ENCODE results near the gene HDAC4. TPM values are rescaled to one million over a fixed set of nuclear protein-coding genes. Genes with fewer than 3 reads are reported as not detected.

Gene HDAC4
- total and polyA plus RNA-seq, 10 of the 15 experiments (the other 5 are each of a cell fraction or from before 2014, with no cell fraction given) = 0.22 to 15.7 (median 4.8) TPM

DNA sequence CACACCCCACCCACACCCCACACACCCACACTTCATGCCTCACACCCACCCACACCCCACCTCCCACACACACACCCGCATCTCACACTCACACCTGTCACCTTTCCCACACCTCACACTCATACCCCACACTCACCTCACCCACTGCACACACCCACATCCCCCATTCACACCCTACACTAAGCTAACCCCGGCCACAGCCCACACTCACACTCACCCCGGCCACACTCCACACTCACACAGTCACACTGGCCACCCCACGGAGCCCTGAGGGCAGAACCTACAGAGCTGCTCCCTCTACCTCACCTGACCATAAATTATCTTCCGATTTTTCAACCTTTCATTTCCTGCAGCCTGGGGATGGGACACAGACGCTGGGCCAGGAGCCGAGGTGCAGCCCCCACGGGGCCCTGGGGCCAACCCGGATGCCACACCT is 241.3 kb downstream of the HDAC4 start:
- no peak overlapping the region for H3K27ac ChIP-seq (ENCODE audit: control insufficient read depth, insufficient read depth)
- no peaks in the 10 kb centered on the region for H3K4me1 ChIP-seq (ENCODE audit: control insufficient read depth, insufficient read depth, low read length)
- 88% methylated on average over 9 of the region's 9 CpGs for WGBS (ENCODE audit: insufficient coverage, insufficient replicate concordance, low lambda C conversion rate, missing lambda C conversion rate)
- CTCF ChIA-PET = interaction anchor here (1.8 kb wide), 1 partner anchor 17 kb away, joined by 3 read pairs; no protein-coding TSS in a partner anchor
- no peaks in the 10 kb centered on the region for H3K79me2 ChIP-seq (ENCODE audit: control insufficient read depth, insufficient read depth, low read length)
- no peak for FAIRE-seq
- SMC1A ChIA-PET (ENCODE audit: uncharacterized antibody, unreplicated experiment) = no interaction called here
- H3K9me3 ChIP-seq (replicated peaks; ENCODE audit: control insufficient read depth, insufficient read depth, low read length) = no peaks in the 10 kb centered on the region; the same call in 2 of the 3 replicates
- no peaks in the 10 kb centered on the region for H4K20me1 ChIP-seq (ENCODE audit: control insufficient read depth, insufficient read depth)
- RAD21 ChIA-PET (ENCODE audit: unreplicated experiment) = no interaction called here
- no peaks in the 10 kb centered on the region for H3K27me3 ChIP-seq (replicated peaks in 1 of 2; ENCODE audit: control insufficient read depth in 2 of 2, insufficient read depth in 2 of 2, low read length in 1 of 2)
- peaks cover 0 to 2% of the 10 kb centered on the region in 2 experiments; a peak in 2 of 4 replicates for H3K36me3 ChIP-seq (ENCODE audit: control insufficient read depth in 2 of 2, insufficient read depth in 2 of 2, low read length in 1 of 2)
- in situ Hi-C loops (cut with MboI) = no loop called here
- POLR2A ChIA-PET = no interaction called here
- no peak overlapping the region for H3K9ac ChIP-seq (ENCODE audit: control insufficient read depth, insufficient read depth, low read length)
- no peak overlapping the region for H3K4me2 ChIP-seq (ENCODE audit: control insufficient read depth, insufficient read depth)
- TF ChIP-seq POU2F2 (IDR thresholded peaks at IDR 0.05; ENCODE audit: borderline replicate concordance, low read depth, low read length) (no peak), CHD4 (IDR thresholded peaks at IDR 0.05) (no peak), DPF2 (IDR thresholded peaks at IDR 0.05) (no peak), STAT3 (IDR thresholded peaks at IDR 0.05; ENCODE audit: low read depth, low read length) (no peak), MEF2B (IDR thresholded peaks at IDR 0.05; ENCODE audit: partially characterized antibody, poor library complexity, severe bottlenecking) (no peak), ZNF274 (IDR thresholded peaks at IDR 0.05; ENCODE audit: insufficient read depth, insufficient read length) (no peak), MTA2 (IDR thresholded peaks at IDR 0.05; ENCODE audit: low read depth) (no peak), RB1 (IDR thresholded peaks at IDR 0.05; ENCODE audit: borderline replicate concordance) (no peak), KDM1A (IDR thresholded peaks at IDR 0.05; ENCODE audit: borderline replicate concordance) (no peak), RELA (IDR thresholded peaks at IDR 0.05; ENCODE audit: borderline replicate concordance, partially characterized antibody) (no peak), FOXK2 (IDR thresholded peaks at IDR 0.05) (no peak), HDAC2 (IDR thresholded peaks at IDR 0.05) (no peak)
- intact Hi-C loops (cut with micrococcal nuclease; ENCODE audit: unreplicated experiment) = no loop called here
- ATAC-seq = no peak
- no peak overlapping the region for H2AFZ ChIP-seq (ENCODE audit: control insufficient read depth, low read depth, low read length)
- no TSS peak for BruUV-seq (replicated peaks)
- H3K4me3 ChIP-seq = no peak overlapping the region
- DNase-seq (ENCODE audit: low read depth, low spot score) = no peak

Data from GM12878 (cell line).